Stimulated activated CD8-positive, alpha-beta memory T cell treated with anti-CD3 and anti-CD28 coated beads, Interleukin-4, amount 100 ng/mL, for 4 hours (primary cell): ENCODE measurements around the gene CYP2U1.

Experiments
- DNase-seq, 2 donors: peaks; one replicate each; pipeline ENCODE4 v3.0.0-alpha.2; 2020; ENCODE audit warnings: low read depth in 2 of 2, low spot score in 1 of 2

CYP2U1 gene

DNA sequence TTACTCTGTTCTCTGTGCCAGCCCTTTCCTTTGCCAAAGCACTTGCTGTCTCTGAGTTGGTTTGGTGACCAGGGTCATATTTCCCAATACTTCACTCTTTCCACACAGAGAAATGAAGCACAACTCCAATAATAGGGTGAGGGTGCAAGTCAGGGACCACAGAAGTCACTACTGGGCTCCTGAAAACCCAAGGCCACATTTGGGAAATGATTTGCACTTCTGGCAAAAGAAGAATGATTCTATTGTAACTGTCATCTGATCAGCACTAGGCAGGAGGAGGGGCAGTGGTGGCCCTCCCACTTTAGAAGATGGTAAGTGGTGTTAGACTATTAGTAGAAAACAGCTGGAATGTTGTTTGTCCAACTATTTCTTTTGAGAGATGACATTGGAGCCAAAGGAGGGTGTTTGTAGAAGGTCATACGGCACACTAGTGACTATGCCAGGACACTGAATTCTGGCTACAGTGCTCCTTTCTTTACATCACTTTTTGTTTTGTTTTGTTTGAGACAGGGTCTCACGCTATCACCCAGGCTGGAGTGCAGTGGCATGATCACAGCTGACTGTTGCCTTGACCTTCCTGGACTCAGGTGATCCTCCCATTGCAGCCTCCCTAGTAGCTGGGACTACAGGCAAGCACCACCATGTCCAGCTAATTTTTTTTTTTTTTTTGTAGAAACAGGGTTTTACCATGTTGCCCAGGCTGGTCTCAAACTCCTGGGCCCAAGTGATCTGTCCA lies 47.5 kb downstream of the CYP2U1 start:
- no peak for DNase-seq

- DNase-seq = no peak
Observed at GRCh38 chr4:107987916-107988762, 56.8 kb downstream of the CYP2U1 start.

GRCh38 chr4:107988763-107989035 lies 57.4 kb downstream of the CYP2U1 start:
- DNase-seq = no peak

- no peak for DNase-seq
Observed at GRCh38 chr4:107989162-107989536, 57.8 kb downstream of the CYP2U1 start.

GRCh38 chr4:107989537-107990386 lies 58.4 kb downstream of the CYP2U1 start, which contains the start of gene HADH:
HADH (plus strand) TSS chr4:107989889; CDS start chr4:107989933, 44 bp downstream.
- peak; percentile 79 to 85 for DNase-seq

DNA sequence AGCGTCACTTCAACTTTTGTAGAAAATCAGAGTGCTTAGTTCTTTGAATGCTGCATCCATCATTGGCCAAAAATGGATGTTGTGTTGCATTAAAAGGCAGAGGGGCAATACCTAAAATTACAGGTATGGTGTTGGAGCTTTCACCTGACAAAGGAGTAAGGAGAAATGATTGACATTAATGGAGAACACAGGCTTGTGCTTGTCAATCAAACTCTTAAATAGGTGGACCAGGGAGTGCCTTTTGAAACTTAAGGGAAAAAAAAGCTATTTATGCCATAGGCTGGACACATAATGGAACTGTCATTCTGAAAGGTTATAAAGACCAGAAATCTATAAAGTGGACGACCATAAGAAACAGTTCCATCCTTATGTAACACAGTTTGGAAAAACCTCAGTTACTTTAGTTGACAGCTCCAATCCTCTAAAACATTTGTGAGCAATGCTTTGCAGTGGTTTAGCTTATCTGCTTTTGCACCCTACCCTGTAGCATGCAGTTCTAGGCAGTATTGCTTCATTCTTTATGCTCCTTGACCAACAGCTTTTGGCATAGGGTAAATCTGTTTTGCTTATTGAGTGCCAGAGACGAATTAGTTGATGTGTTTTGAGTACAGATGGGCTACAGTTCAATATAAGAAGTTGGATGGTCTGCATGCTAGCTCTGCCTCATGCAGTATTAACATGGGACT lies 60.7 kb downstream of the CYP2U1 start:
- no peak for DNase-seq

- no peak for DNase-seq
Observed at GRCh38 chr4:107993969-107994368, 62.6 kb downstream of the CYP2U1 start.

DNA sequence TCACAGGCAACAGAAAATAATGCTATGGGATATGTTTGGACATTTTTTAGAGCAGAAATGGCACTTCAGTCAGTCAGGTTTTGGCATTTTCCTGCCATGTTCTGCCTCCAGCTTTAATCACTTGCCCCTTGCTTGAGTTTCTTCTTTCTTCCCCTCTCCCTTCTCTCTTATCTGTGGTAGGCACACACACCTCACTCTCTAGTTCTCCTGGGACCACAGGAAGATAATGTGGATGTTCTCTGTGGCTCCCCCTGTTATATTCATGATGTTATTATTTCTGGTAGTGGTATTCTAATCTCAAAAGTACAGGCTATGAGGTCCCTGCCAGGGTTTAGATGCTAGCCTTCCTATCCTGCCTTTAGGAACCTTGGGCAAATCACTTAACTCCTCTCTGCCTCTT lies 63.5 kb downstream of the CYP2U1 start:
- DNase-seq = no peak

DNA sequence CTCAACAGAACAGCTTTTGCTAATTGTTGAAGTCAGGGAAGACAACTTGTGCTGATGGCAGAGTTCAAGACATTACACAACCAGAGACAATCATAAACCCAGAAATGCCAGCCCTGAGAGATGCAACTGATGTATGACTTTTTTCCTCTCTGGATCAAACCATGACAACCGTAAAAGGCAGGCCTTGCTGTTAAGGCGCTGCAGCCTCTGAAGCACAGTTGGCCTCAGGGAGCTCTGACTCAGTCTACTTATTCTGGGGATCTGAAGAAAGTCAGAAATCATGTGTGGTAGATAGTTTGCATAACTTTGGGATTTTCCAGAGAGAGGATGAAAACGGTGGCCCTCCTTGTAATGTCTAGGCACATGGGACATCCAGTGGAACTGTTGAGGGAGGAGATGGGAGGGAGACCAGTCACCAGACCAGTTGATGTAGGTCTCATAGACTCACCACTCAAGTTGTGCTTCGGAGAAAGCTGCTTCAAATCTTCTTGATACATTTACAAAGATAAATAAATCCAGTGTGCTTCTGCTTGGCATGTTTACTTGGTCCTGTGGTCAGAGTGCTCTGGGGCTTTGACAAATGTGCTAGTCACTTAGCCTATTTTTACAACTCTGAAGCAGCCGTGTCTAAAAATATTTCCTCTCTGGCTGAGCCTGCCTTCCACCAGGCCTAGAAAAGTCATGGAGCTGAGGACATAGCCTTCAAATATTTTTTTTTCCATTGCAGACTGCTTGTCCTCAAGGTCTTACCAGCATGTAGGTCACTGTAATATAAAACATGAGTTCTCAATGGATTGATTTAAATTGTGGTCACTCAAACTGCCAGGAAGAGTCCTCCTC lies 65.8 kb downstream of the CYP2U1 start:
- no peak for DNase-seq

DNA sequence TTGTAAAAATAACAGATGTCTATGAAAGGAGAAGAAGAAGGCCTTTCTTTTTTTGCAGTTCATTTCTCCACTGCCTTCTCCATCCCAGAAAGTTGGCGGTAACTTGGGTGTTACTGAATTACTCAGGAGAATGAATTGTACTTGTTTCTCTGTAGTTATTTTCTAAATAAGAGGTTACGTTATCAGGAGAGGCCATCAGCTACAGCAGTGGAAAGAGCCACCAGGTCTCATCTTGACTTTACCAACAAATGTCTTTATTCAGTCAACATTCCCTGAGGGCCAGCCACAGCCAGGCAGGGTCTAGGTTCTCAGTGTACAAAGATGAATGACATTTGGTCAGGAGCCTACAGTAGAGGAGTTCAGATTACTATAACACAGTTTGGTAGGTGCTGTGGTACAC lies 66.4 kb downstream of the CYP2U1 start:
- no peak for DNase-seq

DNA sequence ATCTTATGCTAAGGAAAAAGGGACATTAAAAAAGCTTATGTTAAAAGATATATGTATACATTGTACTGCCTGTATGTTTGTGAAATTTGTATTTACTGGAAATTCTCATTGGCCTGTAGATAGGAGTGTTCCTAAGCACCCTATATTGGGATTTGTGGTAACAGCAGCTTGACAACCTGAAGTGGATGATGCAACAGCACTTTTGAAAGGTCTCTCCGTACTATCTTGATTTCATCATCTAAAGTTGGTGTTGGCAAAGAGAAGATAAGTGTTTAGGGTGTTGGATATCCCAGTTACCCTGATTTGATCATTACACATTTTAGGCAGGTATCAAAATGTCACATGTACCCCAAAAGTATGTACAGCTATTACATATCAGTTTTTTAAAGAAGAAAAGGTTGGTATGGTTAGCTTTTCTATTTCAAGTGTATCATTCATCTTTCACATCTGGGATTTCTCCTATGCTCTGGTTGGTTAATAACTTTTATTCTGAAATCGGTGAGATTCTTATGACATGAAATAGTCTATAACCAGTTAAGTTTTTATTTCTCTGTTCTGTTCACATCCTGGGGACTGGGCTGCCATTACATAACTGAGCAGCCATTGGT lies 68.7 kb downstream of the CYP2U1 start:
- DNase-seq = no peak

DNA sequence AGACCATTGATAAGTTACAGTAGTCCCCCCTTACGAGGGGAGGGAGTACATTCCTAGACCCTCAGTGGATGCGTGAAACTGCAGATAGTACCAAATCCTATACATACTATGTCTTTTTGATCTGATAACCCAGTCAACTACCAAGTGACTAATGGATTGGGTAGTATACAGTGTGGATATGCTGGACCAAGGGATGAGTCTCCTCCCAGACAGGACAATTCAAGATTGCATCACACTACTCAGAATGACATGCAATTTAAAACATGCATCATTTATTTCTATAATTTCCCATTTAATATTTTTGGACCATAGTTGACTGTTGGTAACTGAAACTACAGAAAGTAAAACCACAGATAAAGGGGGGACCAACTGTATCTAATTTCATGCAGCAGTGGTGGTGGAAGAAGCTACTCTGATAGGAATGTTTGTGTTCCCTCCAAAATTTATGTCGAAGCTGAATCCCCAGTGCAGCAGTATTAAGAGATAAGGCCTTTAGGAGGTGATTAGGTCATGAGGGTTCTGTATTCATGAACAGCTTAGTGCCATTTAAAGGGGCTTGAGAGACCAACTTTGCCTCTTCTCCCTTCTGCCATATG lies 70.3 kb downstream of the CYP2U1 start:
- no peak for DNase-seq
